Spleen (tissue), 11 donors: ENCODE measurements around the gene CX3CL1. TPM values are rescaled to one million over a fixed set of nuclear protein-coding genes. Genes with fewer than 3 reads are reported as not detected.

ENCODE experiments used
- DNase-seq: peaks from one replicate; pipeline ENCODE4 v3.0.0-alpha.2; 2020
- H3K27ac ChIP-seq, 8 donors: fragments of 200-600 bp; sonication (generic) in 7 of 8; 1 replicate in 4 of 8; 2 replicates in 4 of 8; pipeline versions ENCODE4 v1.5.0 to v1.8.0; 2016 to 2021; ENCODE audit warnings: inconsistent platforms in 4 of 8, mild to moderate bottlenecking in 4 of 8, moderate library complexity in 1 of 8
- H3K27me3 ChIP-seq, 7 donors: fragments of 200-600 bp; sonication (generic) in 6 of 7; replicated peaks in 1 of 7; 1 replicate in 4 of 7; 2 replicates in 3 of 7; pipeline versions ENCODE4 v1.5.0 to v1.8.0; 2016 to 2021; ENCODE audit warnings: inconsistent platforms in 3 of 7, mild to moderate bottlenecking in 1 of 7
- H3K36me3 ChIP-seq, 6 donors: fragments of 200-600 bp; sonication (generic) in 5 of 6; 1 replicate in 4 of 6; 2 replicates in 2 of 6; pipeline versions ENCODE4 v1.5.0 to v1.8.0; 2016 to 2021; ENCODE audit warnings: inconsistent platforms in 2 of 6
- H3K4me1 ChIP-seq, 6 donors: fragments of 200-600 bp; sonication (generic) in 5 of 6; 1 replicate in 3 of 6; 2 replicates in 3 of 6; pipeline versions ENCODE4 v1.5.0 to v1.8.0; 2016 to 2021; ENCODE audit warnings: inconsistent platforms in 3 of 6
- H3K4me3 ChIP-seq, 8 donors: fragments of 200-600 bp; sonication (generic) in 7 of 8; 1 replicate in 4 of 8; 2 replicates in 4 of 8; pipeline versions ENCODE4 v1.5.0 to v1.8.0; 2016 to 2021; ENCODE audit warnings: inconsistent platforms in 4 of 8, mild to moderate bottlenecking in 4 of 8, moderate library complexity in 2 of 8
- H3K9me3 ChIP-seq, 8 donors: fragments of 200-600 bp; sonication (generic) in 7 of 8; 1 replicate in 4 of 8; 2 replicates in 4 of 8; pipeline versions ENCODE4 v1.5.0 to v1.8.0; 2016 to 2021; ENCODE audit warnings: inconsistent platforms in 4 of 8
- POLR2A ChIP-seq, 3 donors: fragments of 450-650 bp; IDR thresholded peaks; one replicate each; pipeline ENCODE4 v1.5.1; 2017; ENCODE audit warnings: antibody characterized with exemption in 3 of 3, mild to moderate bottlenecking in 1 of 3
- POLR2AphosphoS5 ChIP-seq, 3 donors: sonication (generic); formaldehyde crosslinking; IDR thresholded peaks; one replicate each; pipeline ENCODE4 v1.5.1; 2017; ENCODE audit warnings: antibody characterized with exemption in 3 of 3
- WGBS, 5 donors: extraction: QIAGEN DNeasy Blood & Tissue Kit in 3 of 5; methylation state at CpG; one replicate each; pipeline versions ENCODE4 v1.1.5 to v1.1.7; 2013 to 2018; 5-methylcytosine and 5-hydroxymethylcytosine counted together
- intact Hi-C: fragments of 100-400 bp; cut with DNase I; formaldehyde crosslinking; loops from one replicate; pipeline ENCODE4 v1.15.0; 2023; ENCODE audit warnings: low total_unique reads
- polyA plus RNA-seq, 3 donors: library from polyadenylated mRNA; stranded (reverse); fragments of 200-250 nt; gene quantifications; one replicate each; pipeline ENCODE4 v1.2.1, GENCODE V29; 2013
- total RNA-seq, 7 donors: library from RNA; depleted of rRNA in 3 of 7; stranded (reverse); fragments of >200 nt in 3 of 7; fragmentation: NEBNext Ultra II Directional in 4 of 7; extraction: Animal tissue kit (Norgen Biotek cat#: 25700) in 4 of 7; gene quantifications; one replicate each; pipeline versions ENCODE4 v1.1.0 to v1.2.1, GENCODE V29; 2016 to 2021
- TF ChIP-seq, protein P1 (sequence below), 11 experiments: fragments of 200-600 bp in 7 of 11; fragments of 450-650 bp in 4 of 11; sonication (generic) in 4 of 11; IDR thresholded peaks in 8 of 11; conservative IDR thresholded peaks in 3 of 11; 1 replicate in 7 of 11; 2 replicates in 4 of 11; pipeline versions ENCODE4 v1.4.0 to v1.8.0; 2016 to 2021; ENCODE audit warnings: antibody characterized with exemption in 11 of 11, inconsistent platforms in 4 of 11, mild to moderate bottlenecking in 1 of 11
- donor health status: healthy with polysubstance abuse.
- donor health status: DM: no; HTN: no; CAD: no; lungs with moderate emphysema.
- donor health status: DM: no; HTN: no; CAD: no.
- donor health status: Bipolar disorder and iron deficiency.
- donor health status: healthy.
- donor health status: DM: no; HTN: no; CAD: no.
- donor health status: DM: yes; HTN: yes; CAD: no.

CX3CL1 gene
- total and polyA plus RNA-seq, 10 donors, result 0.39 to 7.3 (median 1.6) TPM

DNA sequence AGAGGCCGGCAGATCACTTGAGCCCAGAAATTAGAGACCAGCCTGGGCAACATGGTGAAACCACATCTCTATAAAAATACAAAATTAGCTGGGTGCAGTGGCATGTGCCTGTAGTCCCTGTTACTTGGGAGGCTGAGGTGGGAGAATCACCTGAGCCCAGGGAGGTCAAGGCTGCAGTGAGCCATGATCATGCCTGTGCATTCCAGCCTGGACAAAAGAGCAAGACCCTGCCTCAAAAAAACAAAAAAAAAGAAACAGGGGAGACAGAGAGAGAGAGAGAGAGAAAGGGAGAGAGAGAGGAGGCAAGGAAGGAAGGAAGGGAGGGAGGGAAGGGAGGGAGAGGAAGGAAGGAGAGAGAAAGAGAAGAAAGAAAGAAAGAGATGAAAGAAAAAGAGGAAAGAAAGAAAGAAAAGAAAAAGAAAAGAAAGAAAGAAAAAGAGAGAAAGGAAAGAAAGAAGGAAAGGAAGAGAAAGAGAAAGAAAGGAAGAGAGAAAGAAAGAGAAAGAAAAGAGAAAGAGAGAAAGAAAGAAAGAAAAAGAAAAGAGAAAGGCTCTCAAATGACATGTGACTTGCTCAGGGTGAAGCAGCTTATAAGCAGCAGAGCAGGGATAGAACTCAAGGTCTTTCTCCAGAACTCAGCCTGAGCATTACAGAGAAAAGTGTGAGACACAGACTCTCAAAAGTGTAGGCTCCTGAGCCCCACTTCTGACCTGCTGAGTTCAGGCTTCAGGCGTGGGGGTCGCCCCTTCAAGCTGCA lies 15.5 kb downstream of the CX3CL1 start:
- Histone ChIP-seq H3K27me3 (no peaks in the 10 kb centered on the region), H3K9me3 (no peaks in the 10 kb centered on the region), H3K36me3 (no peaks in the 10 kb centered on the region), H3K4me1 (peaks cover 0 to 18% (median 12%) of the 10 kb centered on the region in 6 donors), H3K4me3 (no peak overlapping the region), H3K27ac (no peak overlapping the region)
- intact Hi-C loops, result no loop called here
- DNase-seq, result no peak
- TF ChIP-seq, protein P1, sequence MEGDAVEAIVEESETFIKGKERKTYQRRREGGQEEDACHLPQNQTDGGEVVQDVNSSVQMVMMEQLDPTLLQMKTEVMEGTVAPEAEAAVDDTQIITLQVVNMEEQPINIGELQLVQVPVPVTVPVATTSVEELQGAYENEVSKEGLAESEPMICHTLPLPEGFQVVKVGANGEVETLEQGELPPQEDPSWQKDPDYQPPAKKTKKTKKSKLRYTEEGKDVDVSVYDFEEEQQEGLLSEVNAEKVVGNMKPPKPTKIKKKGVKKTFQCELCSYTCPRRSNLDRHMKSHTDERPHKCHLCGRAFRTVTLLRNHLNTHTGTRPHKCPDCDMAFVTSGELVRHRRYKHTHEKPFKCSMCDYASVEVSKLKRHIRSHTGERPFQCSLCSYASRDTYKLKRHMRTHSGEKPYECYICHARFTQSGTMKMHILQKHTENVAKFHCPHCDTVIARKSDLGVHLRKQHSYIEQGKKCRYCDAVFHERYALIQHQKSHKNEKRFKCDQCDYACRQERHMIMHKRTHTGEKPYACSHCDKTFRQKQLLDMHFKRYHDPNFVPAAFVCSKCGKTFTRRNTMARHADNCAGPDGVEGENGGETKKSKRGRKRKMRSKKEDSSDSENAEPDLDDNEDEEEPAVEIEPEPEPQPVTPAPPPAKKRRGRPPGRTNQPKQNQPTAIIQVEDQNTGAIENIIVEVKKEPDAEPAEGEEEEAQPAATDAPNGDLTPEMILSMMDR (IDR thresholded peaks at IDR 0.05 in 8 of 11, conservative IDR thresholded peaks at IDR 0.05 in 3 of 11), result no peak
- TF ChIP-seq POLR2A (IDR thresholded peaks at IDR 0.05) (no peak), POLR2AphosphoS5 (IDR thresholded peaks at IDR 0.05) (no peak)
- WGBS, 5 donors, result 70 to 87% (median 85%) methylated on average over 3 of the region's 3 CpGs

DNA sequence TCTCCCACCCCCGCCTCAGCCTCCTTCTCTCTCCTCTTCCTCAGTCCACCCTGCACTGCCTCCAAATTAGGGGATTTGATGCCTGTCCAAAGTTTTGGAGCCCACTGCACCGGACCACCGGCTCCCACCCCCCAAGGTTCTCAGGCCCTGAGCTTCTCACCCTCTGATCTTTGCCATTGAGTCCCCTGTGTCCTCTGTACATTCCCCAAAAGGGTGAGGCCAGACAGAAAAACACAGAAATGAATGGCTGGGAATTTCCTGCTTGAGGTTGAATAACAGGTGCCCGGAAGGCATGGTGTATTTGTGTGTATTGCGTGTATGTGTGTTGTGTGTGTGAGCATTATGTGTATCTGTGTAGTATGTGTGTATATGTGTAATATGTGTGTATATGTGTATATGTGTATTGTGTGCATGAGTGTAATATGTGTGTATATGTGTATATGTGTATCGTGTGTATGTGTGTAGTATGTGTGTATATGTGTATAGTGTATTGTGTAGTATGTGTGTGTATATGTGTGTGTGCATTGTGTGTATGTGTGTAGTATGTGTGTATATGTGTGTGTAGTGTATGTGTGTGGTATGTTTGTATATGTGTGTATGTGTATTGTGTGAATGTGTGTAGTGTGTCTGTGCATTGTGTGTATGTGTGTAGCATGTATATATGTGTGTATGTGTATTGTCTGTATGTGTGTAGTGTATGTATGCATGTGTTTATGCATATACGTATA lies 16.2 kb downstream of the CX3CL1 start:
- H3K27me3 ChIP-seq, result no peaks in the 10 kb centered on the region
- no peaks in the 10 kb centered on the region for H3K9me3 ChIP-seq
- no peaks in the 10 kb centered on the region for H3K36me3 ChIP-seq
- no peak overlapping the region for H3K27ac ChIP-seq
- WGBS, 5 donors, result 65 to 85% (median 74%) methylated on average over 7 of the region's 7 CpGs
- DNase-seq, result peak; percentile 33
- no peak overlapping the region for H3K4me3 ChIP-seq
- TF ChIP-seq, protein P1 (IDR thresholded peaks at IDR 0.05 in 8 of 11, conservative IDR thresholded peaks at IDR 0.05 in 3 of 11), result no peak
- H3K4me1 ChIP-seq, result peaks cover 0 to 18% (median 12%) of the 10 kb centered on the region in 6 donors
- intact Hi-C loops, result no loop called here

DNA sequence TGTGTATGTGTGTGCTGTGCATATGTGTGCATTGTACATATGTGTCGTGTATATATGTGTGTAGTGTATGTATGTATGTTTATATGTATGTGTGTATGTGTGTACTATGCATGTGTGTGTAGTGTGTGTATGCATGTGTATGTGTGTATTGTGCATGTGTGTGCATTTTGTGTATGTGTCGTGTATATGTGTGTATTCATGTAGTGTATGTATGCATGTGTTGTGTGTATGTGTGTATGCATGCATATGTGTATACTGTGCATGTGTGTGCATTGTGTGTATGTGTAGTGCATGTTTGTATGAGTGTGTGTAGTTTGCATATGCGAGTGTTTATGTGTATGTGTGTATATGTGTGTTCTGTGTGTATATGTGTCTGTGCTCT lies 16.8 kb downstream of the CX3CL1 start:
- intact Hi-C loops, result no loop called here
- 90 to 96% (median 94%) methylated on average over 3 of the region's 3 CpGs for WGBS, 5 donors
- H3K4me3 ChIP-seq, result no peak overlapping the region
- no peaks in the 10 kb centered on the region for H3K9me3 ChIP-seq
- DNase-seq, result no peak
- TF ChIP-seq, protein P1 (IDR thresholded peaks at IDR 0.05 in 8 of 11, conservative IDR thresholded peaks at IDR 0.05 in 3 of 11), result no peak
- TF ChIP-seq POLR2A (IDR thresholded peaks at IDR 0.05), result no peak
- no peak for TF ChIP-seq POLR2AphosphoS5 (IDR thresholded peaks at IDR 0.05)
- H3K27ac ChIP-seq, result no peak overlapping the region
- no peaks in the 10 kb centered on the region for H3K27me3 ChIP-seq
- H3K36me3 ChIP-seq, result no peaks in the 10 kb centered on the region
- peaks cover 0 to 13% (median 7%) of the 10 kb centered on the region in 6 donors for H3K4me1 ChIP-seq

DNA sequence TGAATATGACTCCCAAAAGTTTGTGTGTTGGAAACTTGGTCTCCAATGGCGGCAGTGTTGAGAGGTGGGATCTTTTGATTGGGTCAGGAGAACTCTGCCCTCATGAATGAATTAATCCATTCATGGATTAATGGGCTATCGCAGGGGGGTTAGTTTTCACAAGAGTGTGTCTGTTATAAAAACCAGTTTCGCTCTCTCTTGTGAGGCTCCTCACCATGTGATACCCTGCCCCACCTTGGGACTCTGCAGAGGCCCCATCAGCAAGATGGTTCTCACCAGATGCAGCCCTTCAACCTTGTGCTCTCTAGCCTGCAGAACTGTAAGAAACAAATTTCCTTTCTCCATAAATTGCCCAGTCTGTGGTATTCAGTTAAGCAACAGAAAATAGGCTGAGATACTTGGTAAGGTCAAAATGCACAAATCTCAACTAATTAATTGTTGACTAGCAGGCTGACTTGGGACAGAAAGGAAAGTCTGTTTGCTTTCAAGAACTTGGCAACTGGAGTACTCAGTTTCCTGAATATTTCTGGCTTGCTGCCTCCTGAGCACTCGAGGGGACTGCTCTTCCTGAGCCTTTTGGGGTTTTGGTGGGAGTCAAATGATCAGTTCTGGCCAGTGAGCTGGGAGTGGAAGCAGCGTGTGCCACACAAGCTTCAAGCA lies 18.5 kb downstream of the CX3CL1 start:
- H3K9me3 ChIP-seq, result no peaks in the 10 kb centered on the region
- H3K4me3 ChIP-seq, result no peak overlapping the region
- intact Hi-C loops, result no loop called here
- no peaks in the 10 kb centered on the region for H3K36me3 ChIP-seq
- H3K27me3 ChIP-seq, result no peaks in the 10 kb centered on the region
- 62 to 70% (median 66%) methylated on average over 5 of the region's 5 CpGs for WGBS, 5 donors
- no peak overlapping the region for H3K27ac ChIP-seq
- DNase-seq, result peak; percentile 20
- no peak for TF ChIP-seq POLR2A (IDR thresholded peaks at IDR 0.05)
- no peak for TF ChIP-seq POLR2AphosphoS5 (IDR thresholded peaks at IDR 0.05)
- TF ChIP-seq, protein P1 (IDR thresholded peaks at IDR 0.05 in 8 of 11, conservative IDR thresholded peaks at IDR 0.05 in 3 of 11), result no peak
- H3K4me1 ChIP-seq, result no peaks in the 10 kb centered on the region
